Panc1 (cell line): Measurements from ENCODE around the gene TWF1.
A peak's percentile ranks its signal among the peaks of the same experiment; 100 is the strongest.

Source experiments
- CTCF ChIP-seq: fragments of 450-650 bp; IDR thresholded peaks from 2 replicates; pipeline ENCODE4 v1.5.1; 2017; ENCODE audit warnings: mild to moderate bottlenecking
- SIN3A ChIP-seq: IDR thresholded peaks from 2 replicates; pipeline ENCODE4 v1.6.1; 2012; ENCODE audit warnings: low read depth, mild to moderate bottlenecking, low read length, moderate library complexity, borderline replicate concordance; ENCODE audit not compliant: insufficient read depth

GRCh38 chr12:43776498-43776897 is 29.6 kb downstream of the TWF1 start:
- TF ChIP-seq CTCF (peak; percentile 59; the same call in 1 of the 2 replicates), SIN3A (no peak)
